Measurements from ENCODE around the gene AGO3. TPM values are rescaled to one million over a fixed set of nuclear protein-coding genes. Genes with fewer than 3 reads are reported as not detected.

AGO3 gene
- total RNA-seq, 1 experiment from 2014 or later, result 11.7 TPM

GRCh38 chr1:35902671-35903070 lies 28.2 kb upstream of the AGO3 start:
- in situ Hi-C loops (cut with HindIII; ENCODE audit: low pct_unique_long_range_greater_than_20kb, low sequenced_read_pairs), result no loop called here
- DNase-seq (ENCODE audit: low read depth, low spot score), result no peak

GRCh38 chr1:35914717-35915116 lies 16.2 kb upstream of the AGO3 start:
- DNase-seq (ENCODE audit: low read depth, low spot score), result no peak
- in situ Hi-C loops (cut with HindIII; ENCODE audit: low pct_unique_long_range_greater_than_20kb, low sequenced_read_pairs), result no loop called here

- DNase-seq (ENCODE audit: low read depth, low spot score), result no peak
- in situ Hi-C loops (cut with HindIII; ENCODE audit: low pct_unique_long_range_greater_than_20kb, low sequenced_read_pairs), result no loop called here
These were observed 15.2 kb upstream of the AGO3 start for GRCh38 chr1:35915693-35916092.

- in situ Hi-C loops (cut with HindIII; ENCODE audit: low pct_unique_long_range_greater_than_20kb, low sequenced_read_pairs), result no loop called here
- no peak for DNase-seq (ENCODE audit: low read depth, low spot score)
These were observed 7.1 kb upstream of the AGO3 start for GRCh38 chr1:35923791-35924221.

GRCh38 chr1:35924838-35925237 lies 6.1 kb upstream of the AGO3 start:
- no peak for DNase-seq (ENCODE audit: low read depth, low spot score)
- in situ Hi-C loops (cut with HindIII; ENCODE audit: low pct_unique_long_range_greater_than_20kb, low sequenced_read_pairs), result no loop called here

GRCh38 chr1:35925741-35926140 lies 5.2 kb upstream of the AGO3 start:
- in situ Hi-C loops (cut with HindIII; ENCODE audit: low pct_unique_long_range_greater_than_20kb, low sequenced_read_pairs), result no loop called here
- peak; percentile 10 for DNase-seq (ENCODE audit: low read depth, low spot score)

- in situ Hi-C loops (cut with HindIII; ENCODE audit: low pct_unique_long_range_greater_than_20kb, low sequenced_read_pairs), result no loop called here
- DNase-seq (ENCODE audit: low read depth, low spot score), result no peak
These were observed 3.4 kb upstream of the AGO3 start for GRCh38 chr1:35927472-35927871.

- DNase-seq (ENCODE audit: low read depth, low spot score), result peak; percentile 53
- in situ Hi-C loops (cut with HindIII; ENCODE audit: low pct_unique_long_range_greater_than_20kb, low sequenced_read_pairs), result no loop called here
These were observed 944 bp upstream of the AGO3 start for GRCh38 chr1:35929730-35930592.

- in situ Hi-C loops (cut with HindIII; ENCODE audit: low pct_unique_long_range_greater_than_20kb, low sequenced_read_pairs), result no loop called here
- DNase-seq (ENCODE audit: low read depth, low spot score), result peak; percentile 2
These were observed 697 bp downstream of the AGO3 start for GRCh38 chr1:35931446-35932157.

GRCh38 chr1:35932158-35932636 lies 1.3 kb downstream of the AGO3 start:
- in situ Hi-C loops (cut with HindIII; ENCODE audit: low pct_unique_long_range_greater_than_20kb, low sequenced_read_pairs), result no loop called here
- no peak for DNase-seq (ENCODE audit: low read depth, low spot score)

GRCh38 chr1:35932941-35933340 lies 2.0 kb downstream of the AGO3 start:
- in situ Hi-C loops (cut with HindIII; ENCODE audit: low pct_unique_long_range_greater_than_20kb, low sequenced_read_pairs), result no loop called here
- DNase-seq (ENCODE audit: low read depth, low spot score), result no peak

- in situ Hi-C loops (cut with HindIII; ENCODE audit: low pct_unique_long_range_greater_than_20kb, low sequenced_read_pairs), result no loop called here
- DNase-seq (ENCODE audit: low read depth, low spot score), result peak; percentile 47
These were observed 4.8 kb downstream of the AGO3 start for GRCh38 chr1:35935442-35936388.

GRCh38 chr1:35936838-35937237 lies 5.9 kb downstream of the AGO3 start:
- DNase-seq (ENCODE audit: low read depth, low spot score), result no peak
- in situ Hi-C loops (cut with HindIII; ENCODE audit: low pct_unique_long_range_greater_than_20kb, low sequenced_read_pairs), result no loop called here

GRCh38 chr1:35939484-35939883 lies 8.6 kb downstream of the AGO3 start:
- DNase-seq (ENCODE audit: low read depth, low spot score), result no peak
- in situ Hi-C loops (cut with HindIII; ENCODE audit: low pct_unique_long_range_greater_than_20kb, low sequenced_read_pairs), result no loop called here

- no peak for DNase-seq (ENCODE audit: low read depth, low spot score)
- in situ Hi-C loops (cut with HindIII; ENCODE audit: low pct_unique_long_range_greater_than_20kb, low sequenced_read_pairs), result no loop called here
These were observed 14.4 kb downstream of the AGO3 start for GRCh38 chr1:35945327-35945726.

- in situ Hi-C loops (cut with HindIII; ENCODE audit: low pct_unique_long_range_greater_than_20kb, low sequenced_read_pairs), result no loop called here
- no peak for DNase-seq (ENCODE audit: low read depth, low spot score)
These were observed 16.6 kb downstream of the AGO3 start for GRCh38 chr1:35947547-35947946.

GRCh38 chr1:35958558-35958957 lies 27.7 kb downstream of the AGO3 start:
- in situ Hi-C loops (cut with HindIII; ENCODE audit: low pct_unique_long_range_greater_than_20kb, low sequenced_read_pairs), result no loop called here

GRCh38 chr1:35959304-35959703 lies 28.4 kb downstream of the AGO3 start:
- no peak for DNase-seq (ENCODE audit: low read depth, low spot score)
- in situ Hi-C loops (cut with HindIII; ENCODE audit: low pct_unique_long_range_greater_than_20kb, low sequenced_read_pairs), result no loop called here

More at GRCh38 chr1:35958558-35958957, 27.7 kb downstream of the AGO3 start:
- no peak for DNase-seq (ENCODE audit: low read depth, low spot score)

All from SK-MEL-5 (cell line).